PC-9 (cell line): Measurements from ENCODE around the gene BRF1.

Experiments
- EZH2 ChIP-seq: fragments of 200-600 bp; sonication (generic); IDR thresholded peaks from 2 replicates; pipeline ENCODE4 v1.8.0; 2017; ENCODE audit warnings: antibody characterized with exemption, low read depth
- TF ChIP-seq, protein P1 (sequence below): fragments of 200-600 bp; sonication (generic); conservative IDR thresholded peaks from 2 replicates; pipeline ENCODE4 v1.6.1; 2017; ENCODE audit warnings: mixed run types, antibody characterized with exemption, mild to moderate bottlenecking, moderate library complexity

DNA sequence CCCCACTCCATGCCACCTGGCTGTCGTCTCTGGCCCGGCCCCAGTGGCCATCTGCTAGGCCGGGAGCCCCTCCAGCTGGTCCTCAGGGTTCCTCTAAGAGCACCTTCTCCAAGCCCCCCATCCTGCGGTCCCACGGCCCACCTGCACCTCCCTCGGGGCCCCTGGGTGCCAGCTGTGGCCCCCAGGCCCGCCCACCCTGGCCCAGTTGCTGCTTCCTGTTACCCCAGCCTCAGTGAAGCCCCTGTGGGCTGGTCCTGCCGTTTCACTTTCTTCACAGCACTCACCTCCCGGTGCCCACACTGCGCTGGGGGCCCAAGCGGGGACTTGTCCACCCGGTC is 92.1 kb downstream of the BRF1 start:
- TF ChIP-seq, protein P1, sequence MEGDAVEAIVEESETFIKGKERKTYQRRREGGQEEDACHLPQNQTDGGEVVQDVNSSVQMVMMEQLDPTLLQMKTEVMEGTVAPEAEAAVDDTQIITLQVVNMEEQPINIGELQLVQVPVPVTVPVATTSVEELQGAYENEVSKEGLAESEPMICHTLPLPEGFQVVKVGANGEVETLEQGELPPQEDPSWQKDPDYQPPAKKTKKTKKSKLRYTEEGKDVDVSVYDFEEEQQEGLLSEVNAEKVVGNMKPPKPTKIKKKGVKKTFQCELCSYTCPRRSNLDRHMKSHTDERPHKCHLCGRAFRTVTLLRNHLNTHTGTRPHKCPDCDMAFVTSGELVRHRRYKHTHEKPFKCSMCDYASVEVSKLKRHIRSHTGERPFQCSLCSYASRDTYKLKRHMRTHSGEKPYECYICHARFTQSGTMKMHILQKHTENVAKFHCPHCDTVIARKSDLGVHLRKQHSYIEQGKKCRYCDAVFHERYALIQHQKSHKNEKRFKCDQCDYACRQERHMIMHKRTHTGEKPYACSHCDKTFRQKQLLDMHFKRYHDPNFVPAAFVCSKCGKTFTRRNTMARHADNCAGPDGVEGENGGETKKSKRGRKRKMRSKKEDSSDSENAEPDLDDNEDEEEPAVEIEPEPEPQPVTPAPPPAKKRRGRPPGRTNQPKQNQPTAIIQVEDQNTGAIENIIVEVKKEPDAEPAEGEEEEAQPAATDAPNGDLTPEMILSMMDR: no peak
- TF ChIP-seq EZH2: no peak
